T47D (cell line): ENCODE results near the gene ALG6.
"Not testable (repeated sequence)": the region's sequence is repeated elsewhere in the genome, so short reads cannot be mapped to it uniquely, and the experiment has no call there.

Experiments used
- DNase-seq, 2 experiments: peaks; one replicate each; pipeline versions ENCODE4 v3.0.0 to v3.0.0-alpha.2; 2011 to 2012; ENCODE audit warnings: low read depth in 1 of 2, low spot score in 1 of 2
- JUND ChIP-seq: IDR thresholded peaks from 2 replicates; pipeline ENCODE4 v1.6.1; 2012; ENCODE audit warnings: low read depth
- in situ Hi-C: cut with HindIII; loops from 2 replicates; pipeline ENCODE4 v1.10.0; 2016; ENCODE audit warnings: low sequenced_read_pairs, low pct_unique_long_range_greater_than_20kb

ALG6 gene

GRCh38 chr1:63350320-63350719 is 17.1 kb upstream of the ALG6 start:
- in situ Hi-C loops, result no loop called here
- TF ChIP-seq JUND, result no peak
- DNase-seq, result no peak

GRCh38 chr1:63352736-63353135 is 14.7 kb upstream of the ALG6 start:
- TF ChIP-seq JUND, result no peak
- no peak for DNase-seq
- in situ Hi-C loops, result no loop called here

GRCh38 chr1:63356234-63356633 is 11.2 kb upstream of the ALG6 start:
- in situ Hi-C loops, result not testable (repeated sequence)

GRCh38 chr1:63359561-63359960 is 7.9 kb upstream of the ALG6 start:
- in situ Hi-C loops, result no loop called here
- TF ChIP-seq JUND, result no peak
- no peak for DNase-seq

More at GRCh38 chr1:63356234-63356633, 11.2 kb upstream of the ALG6 start:
- DNase-seq, result not testable (repeated sequence)

- no peak for DNase-seq
- no peak for TF ChIP-seq JUND
- in situ Hi-C loops, result no loop called here
Observed at GRCh38 chr1:63362073-63362472, 5.4 kb upstream of the ALG6 start.

- in situ Hi-C loops, result no loop called here
- no peak for DNase-seq
- no peak for TF ChIP-seq JUND
Observed at GRCh38 chr1:63362578-63362977, 4.8 kb upstream of the ALG6 start.

GRCh38 chr1:63363014-63363413 is 4.4 kb upstream of the ALG6 start:
- in situ Hi-C loops, result no loop called here
- no peak for DNase-seq
- no peak for TF ChIP-seq JUND

GRCh38 chr1:63366908-63367214 is 566 bp upstream of the ALG6 start:
- no peak for TF ChIP-seq JUND
- in situ Hi-C loops, result no loop called here
- no peak for DNase-seq

GRCh38 chr1:63368131-63368530 is 704 bp downstream of the ALG6 start:
- no peak for DNase-seq
- TF ChIP-seq JUND, result no peak

GRCh38 chr1:63379583-63379982 is 12.2 kb downstream of the ALG6 start:
- TF ChIP-seq JUND, result no peak
- in situ Hi-C loops, result no loop called here
- DNase-seq, result no peak

More at GRCh38 chr1:63368131-63368530, 704 bp downstream of the ALG6 start:
- in situ Hi-C loops, result no loop called here

- DNase-seq, result no peak
- in situ Hi-C loops, result no loop called here
- no peak for TF ChIP-seq JUND
Observed at GRCh38 chr1:63381741-63382140, 14.3 kb downstream of the ALG6 start.

GRCh38 chr1:63401945-63402344 is 34.5 kb downstream of the ALG6 start:
- in situ Hi-C loops, result no loop called here
- TF ChIP-seq JUND, result no peak
- DNase-seq, result no peak

GRCh38 chr1:63403386-63403785 is 36.0 kb downstream of the ALG6 start:
- DNase-seq, result peak in 1 of 2 experiments; percentile 42
- in situ Hi-C loops, result no loop called here
- no peak for TF ChIP-seq JUND

GRCh38 chr1:63405021-63405420 is 37.6 kb downstream of the ALG6 start:
- peak in 1 of 2 experiments; percentile 55 for DNase-seq
- TF ChIP-seq JUND, result no peak
- in situ Hi-C loops, result no loop called here
